ENCODE measurements around the gene NFS1.
"Not testable (repeated sequence)": the region's sequence is repeated elsewhere in the genome, so short reads cannot be mapped to it uniquely, and the experiment has no call there.

The NFS1 gene

GRCh38 chr20:35686872-35687271 is 12.3 kb downstream of the NFS1 start:
- not testable (repeated sequence) for H3K27me3 Mint-ChIP-seq, H3K9me3 Mint-ChIP-seq, H3K4me3 Mint-ChIP-seq, H3K27ac Mint-ChIP-seq, ATAC-seq, DNase-seq, H3K4me1 Mint-ChIP-seq
- peaks cover 32% of the 10 kb centered on the region for H3K36me3 Mint-ChIP-seq (ENCODE audit: low read depth)

- H3K36me3 Mint-ChIP-seq (ENCODE audit: low read depth) = peaks cover 29% of the 10 kb centered on the region
- H3K4me3 Mint-ChIP-seq, H3K4me1 Mint-ChIP-seq, H3K27me3 Mint-ChIP-seq, ATAC-seq, H3K9me3 Mint-ChIP-seq, H3K27ac Mint-ChIP-seq, DNase-seq: not testable (repeated sequence)
Measured at GRCh38 chr20:35685368-35685767, 13.8 kb downstream of the NFS1 start.

- Mint-ChIP-seq H3K4me1 (no peaks in the 10 kb centered on the region), H3K4me3 (no peak overlapping the region), H3K36me3 (ENCODE audit: low read depth) (peaks cover 11% of the 10 kb centered on the region), H3K27me3 (no peaks in the 10 kb centered on the region), H3K27ac (no peak overlapping the region), H3K9me3 (no peaks in the 10 kb centered on the region)
- no peak for ATAC-seq
- no peak for DNase-seq
Measured at GRCh38 chr20:35681960-35682359, 17.2 kb downstream of the NFS1 start.

- H3K4me1 Mint-ChIP-seq = no peaks in the 10 kb centered on the region
- H3K27me3 Mint-ChIP-seq = no peaks in the 10 kb centered on the region
- ATAC-seq (no peak), DNase-seq (no peak)
- H3K27ac Mint-ChIP-seq = no peak overlapping the region
- H3K4me3 Mint-ChIP-seq = no peak overlapping the region
- H3K9me3 Mint-ChIP-seq = no peaks in the 10 kb centered on the region
- H3K36me3 Mint-ChIP-seq (ENCODE audit: low read depth) = peaks cover 10% of the 10 kb centered on the region
Measured at GRCh38 chr20:35680452-35681183, 18.5 kb downstream of the NFS1 start.

GRCh38 chr20:35674921-35675320 is 24.2 kb downstream of the NFS1 start:
- ATAC-seq (no peak), DNase-seq (no peak)
- H3K36me3 Mint-ChIP-seq (ENCODE audit: low read depth) = peaks cover 27% of the 10 kb centered on the region
- no peak overlapping the region for H3K4me3 Mint-ChIP-seq
- no peaks in the 10 kb centered on the region for H3K9me3 Mint-ChIP-seq
- H3K27ac Mint-ChIP-seq = no peak overlapping the region
- H3K27me3 Mint-ChIP-seq = no peaks in the 10 kb centered on the region
- H3K4me1 Mint-ChIP-seq = no peaks in the 10 kb centered on the region

GRCh38 chr20:35673884-35674283 is 25.3 kb downstream of the NFS1 start:
- Mint-ChIP-seq H3K36me3 (ENCODE audit: low read depth) (peaks cover 32% of the 10 kb centered on the region), H3K9me3 (no peaks in the 10 kb centered on the region), H3K4me1 (no peaks in the 10 kb centered on the region), H3K4me3 (no peak overlapping the region), H3K27me3 (no peaks in the 10 kb centered on the region), H3K27ac (no peak overlapping the region)
- DNase-seq = no peak
- no peak for ATAC-seq

GRCh38 chr20:35669681-35670080 is 29.5 kb downstream of the NFS1 start:
- no peaks in the 10 kb centered on the region for H3K27me3 Mint-ChIP-seq

GRCh38 chr20:35669221-35669620 is 29.9 kb downstream of the NFS1 start:
- Mint-ChIP-seq H3K36me3 (ENCODE audit: low read depth) (peaks cover 36% of the 10 kb centered on the region), H3K9me3 (no peaks in the 10 kb centered on the region), H3K27me3 (no peaks in the 10 kb centered on the region), H3K27ac (no peak overlapping the region), H3K4me1 (peaks cover 4% of the 10 kb centered on the region), H3K4me3 (no peak overlapping the region)
- DNase-seq (no peak), ATAC-seq (no peak)

More at GRCh38 chr20:35669681-35670080, 29.5 kb downstream of the NFS1 start:
- DNase-seq = no peak
- no peak for ATAC-seq
- H3K27ac Mint-ChIP-seq = no peak overlapping the region
- H3K4me3 Mint-ChIP-seq = no peak overlapping the region
- no peaks in the 10 kb centered on the region for H3K9me3 Mint-ChIP-seq
- peaks cover 37% of the 10 kb centered on the region for H3K36me3 Mint-ChIP-seq (ENCODE audit: low read depth)
- H3K4me1 Mint-ChIP-seq = peaks cover 4% of the 10 kb centered on the region

GRCh38 chr20:35665949-35666288 is 33.2 kb downstream of the NFS1 start:
- Mint-ChIP-seq H3K27me3 (no peaks in the 10 kb centered on the region), H3K4me3 (no peak overlapping the region), H3K36me3 (ENCODE audit: low read depth) (peaks cover 43% of the 10 kb centered on the region), H3K9me3 (no peaks in the 10 kb centered on the region), H3K4me1 (peaks cover 25% of the 10 kb centered on the region), H3K27ac (peak overlapping the region; percentile 25)
- no peak for DNase-seq
- no peak for ATAC-seq

- Mint-ChIP-seq H3K27ac (peak within 1 kb of the TSS; percentile 98), H3K4me1 (peaks cover 38% of the 10 kb centered on the region), H3K27me3 (no peaks in the 10 kb centered on the region), H3K36me3 (ENCODE audit: low read depth) (peaks cover 40% of the 10 kb centered on the region), H3K4me3 (peak within 1 kb of the TSS; percentile 80), H3K9me3 (no peaks in the 10 kb centered on the region)
- peak; percentile 68 for ATAC-seq
- DNase-seq = peak; percentile 93
Measured at GRCh38 chr20:35664466-35665206, 34.5 kb downstream of the NFS1 start, which contains the start of the genes CPNE1 and RBM12. Gene CPNE1, minus strand, starts transcription at chr20:35664900. Its CDS starts 31,977 bp downstream, at chr20:35632923. Gene RBM12, minus strand, starts transcription at chr20:35664900. Its CDS starts 9,578 bp downstream, at chr20:35655322.

GRCh38 chr20:35663516-35664465 is 35.4 kb downstream of the NFS1 start:
- Mint-ChIP-seq H3K27me3 (no peaks in the 10 kb centered on the region), H3K27ac (peak overlapping the region; percentile 98), H3K36me3 (ENCODE audit: low read depth) (peaks cover 42% of the 10 kb centered on the region), H3K9me3 (no peaks in the 10 kb centered on the region), H3K4me3 (peak overlapping the region; percentile 80), H3K4me1 (peaks cover 46% of the 10 kb centered on the region)
- peak; percentile 62 for DNase-seq
- ATAC-seq = peak; percentile 23

- H3K36me3 Mint-ChIP-seq (ENCODE audit: low read depth) = peaks cover 40% of the 10 kb centered on the region
- no peak for DNase-seq
- H3K9me3 Mint-ChIP-seq = no peaks in the 10 kb centered on the region
- peak overlapping the region; percentile 98 for H3K27ac Mint-ChIP-seq
- H3K4me3 Mint-ChIP-seq = peak overlapping the region; percentile 80
- no peak for ATAC-seq
- H3K4me1 Mint-ChIP-seq = peaks cover 57% of the 10 kb centered on the region
- no peaks in the 10 kb centered on the region for H3K27me3 Mint-ChIP-seq
Measured at GRCh38 chr20:35662551-35662950, 36.6 kb downstream of the NFS1 start.

GRCh38 chr20:35661908-35662307 is 37.2 kb downstream of the NFS1 start:
- peaks cover 63% of the 10 kb centered on the region for H3K4me1 Mint-ChIP-seq
- H3K9me3 Mint-ChIP-seq = no peaks in the 10 kb centered on the region
- no peak for DNase-seq
- peak overlapping the region; percentile 80 for H3K4me3 Mint-ChIP-seq
- no peaks in the 10 kb centered on the region for H3K27me3 Mint-ChIP-seq
- ATAC-seq = no peak
- H3K27ac Mint-ChIP-seq = peak overlapping the region; percentile 98
- peaks cover 46% of the 10 kb centered on the region for H3K36me3 Mint-ChIP-seq (ENCODE audit: low read depth)

- peaks cover 50% of the 10 kb centered on the region for H3K36me3 Mint-ChIP-seq (ENCODE audit: low read depth)
- H3K27me3 Mint-ChIP-seq = no peaks in the 10 kb centered on the region
- ATAC-seq = peak; percentile 27
- no peaks in the 10 kb centered on the region for H3K9me3 Mint-ChIP-seq
- peak overlapping the region; percentile 80 for H3K4me3 Mint-ChIP-seq
- H3K27ac Mint-ChIP-seq = peak overlapping the region; percentile 98
- DNase-seq = no peak
- peaks cover 71% of the 10 kb centered on the region for H3K4me1 Mint-ChIP-seq
Measured at GRCh38 chr20:35661053-35661452, 38.1 kb downstream of the NFS1 start.

All from activated naive CD8-positive, alpha-beta T cell treated with anti-CD3 and anti-CD28 coated beads, Interleukin-2, amount 50 U/mL, for 24 hours (primary cell).